ENCODE data around the gene ZNF543. TPM values are rescaled to one million over a fixed set of nuclear protein-coding genes. Genes with fewer than 3 reads are reported as not detected.

Gene ZNF543
- total and polyA plus RNA-seq, 2 of the 13 experiments (the other 11 are each of a cell fraction or from before 2014, with no cell fraction given) = 2.1 to 8.9 TPM

DNA sequence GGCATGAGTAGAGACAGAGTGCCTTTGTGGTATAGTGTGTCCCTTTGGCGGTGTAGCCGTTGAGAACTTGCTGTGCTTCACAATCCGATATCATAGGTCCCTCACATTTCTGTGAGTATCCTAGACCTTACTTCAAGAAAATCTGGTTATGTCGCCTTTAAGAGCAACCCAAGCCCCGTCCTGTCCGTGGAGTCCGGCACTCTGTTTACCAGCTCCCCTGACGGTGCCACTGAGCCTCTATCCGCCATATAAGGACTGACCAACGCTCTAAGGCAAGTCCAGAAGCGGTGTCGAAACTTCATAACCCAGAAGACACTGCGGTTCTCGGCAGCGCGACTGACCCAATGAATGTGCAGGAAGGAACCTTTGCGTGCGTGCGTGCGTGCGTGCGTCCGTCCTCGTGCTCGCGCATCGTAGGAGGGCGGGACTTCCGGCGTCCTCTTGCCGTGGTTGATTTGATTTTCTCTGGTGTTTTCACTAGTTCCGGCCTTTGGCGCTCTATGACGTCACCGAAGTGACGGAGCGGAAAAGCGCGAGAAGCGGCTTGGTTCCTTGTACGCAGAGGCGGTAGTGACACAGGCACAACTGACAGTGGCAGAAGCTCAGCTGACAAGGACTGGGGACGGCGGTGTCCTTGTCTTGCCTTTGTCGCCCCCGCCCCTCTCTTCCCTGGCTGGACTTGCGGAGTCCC is 42.9 kb downstream of the ZNF543 start, which contains the start of the genes TRAPPC2B and ZNF547 (continued):
- TF ChIP-seq KDM6A (CRISPR knock-in tag; IDR thresholded peaks at IDR 0.05; ENCODE audit: low read depth) (no peak), ZNF776 (CRISPR knock-in tag; IDR thresholded peaks at IDR 0.05) (no peak), THAP7 (CRISPR knock-in tag; IDR thresholded peaks at IDR 0.05) (no peak), YY1 (IDR thresholded peaks at IDR 0.05; ENCODE audit: insufficient read depth, insufficient replicate concordance, low read depth, low read length) (peak; percentile 84), KLF16 (CRISPR knock-in tag; IDR thresholded peaks at IDR 0.05) (peak in 1 of 2 experiments; percentile 47; a peak in 1 of 4 replicates), CERS6 (CRISPR knock-in tag; IDR thresholded peaks at IDR 0.05) (no peak), ONECUT2 (CRISPR knock-in tag; IDR thresholded peaks at IDR 0.05) (no peak), ZNF577 (CRISPR knock-in tag; IDR thresholded peaks at IDR 0.05; ENCODE audit: borderline replicate concordance, low read depth) (no peak), ZSCAN9 (CRISPR knock-in tag; IDR thresholded peaks at IDR 0.05; ENCODE audit: borderline replicate concordance) (no peak; the same call in 1 of the 2 replicates), ZNF3 (CRISPR knock-in tag; IDR thresholded peaks at IDR 0.05) (no peak), AGO1 (IDR thresholded peaks at IDR 0.05; ENCODE audit: low read depth, low read length, poor library complexity, severe bottlenecking) (no peak), ZFP36L2 (CRISPR knock-in tag; IDR thresholded peaks at IDR 0.05) (no peak), SMAD1 (CRISPR knock-in tag; IDR thresholded peaks at IDR 0.05; ENCODE audit: borderline replicate concordance, low read depth) (no peak), ZMYM3 (CRISPR knock-in tag; IDR thresholded peaks at IDR 0.05) (no peak), PCBP2 (optimal IDR thresholded peaks at IDR 0.05; ENCODE audit: low read depth, low read length, poor library complexity, severe bottlenecking) (no peak), EP300 (IDR thresholded peaks at IDR 0.05; ENCODE audit: low read depth in 2 of 2, low read length in 2 of 2) (no peak), EP300 (CRISPR knock-in tag; IDR thresholded peaks at IDR 0.05; ENCODE audit: borderline replicate concordance) (no peak), KLF11 (CRISPR knock-in tag; IDR thresholded peaks at IDR 0.05) (no peak), TCF12 (IDR thresholded peaks at IDR 0.05) (no peak), TCF12 (CRISPR knock-in tag; IDR thresholded peaks at IDR 0.05) (no peak), U2AF2 (IDR thresholded peaks at IDR 0.05; ENCODE audit: low read depth, low read length) (no peak), ZNF331 (CRISPR knock-in tag; IDR thresholded peaks at IDR 0.05) (peak; percentile 51; the same call in 1 of the 2 replicates), FOXM1 (CRISPR knock-in tag; IDR thresholded peaks at IDR 0.05) (no peak), TEF (CRISPR knock-in tag; IDR thresholded peaks at IDR 0.05) (no peak), ARNT (IDR thresholded peaks at IDR 0.05) (no peak), ZNF136 (CRISPR knock-in tag; IDR thresholded peaks at IDR 0.05; ENCODE audit: low read depth) (peak; percentile 80; the same call in 1 of the 2 replicates), RNF219 (CRISPR knock-in tag; IDR thresholded peaks at IDR 0.05) (no peak), ZNF550 (CRISPR knock-in tag; IDR thresholded peaks at IDR 0.05; ENCODE audit: borderline replicate concordance) (no peak)
